ENCODE measurements around the gene LRSAM1.

DNA sequence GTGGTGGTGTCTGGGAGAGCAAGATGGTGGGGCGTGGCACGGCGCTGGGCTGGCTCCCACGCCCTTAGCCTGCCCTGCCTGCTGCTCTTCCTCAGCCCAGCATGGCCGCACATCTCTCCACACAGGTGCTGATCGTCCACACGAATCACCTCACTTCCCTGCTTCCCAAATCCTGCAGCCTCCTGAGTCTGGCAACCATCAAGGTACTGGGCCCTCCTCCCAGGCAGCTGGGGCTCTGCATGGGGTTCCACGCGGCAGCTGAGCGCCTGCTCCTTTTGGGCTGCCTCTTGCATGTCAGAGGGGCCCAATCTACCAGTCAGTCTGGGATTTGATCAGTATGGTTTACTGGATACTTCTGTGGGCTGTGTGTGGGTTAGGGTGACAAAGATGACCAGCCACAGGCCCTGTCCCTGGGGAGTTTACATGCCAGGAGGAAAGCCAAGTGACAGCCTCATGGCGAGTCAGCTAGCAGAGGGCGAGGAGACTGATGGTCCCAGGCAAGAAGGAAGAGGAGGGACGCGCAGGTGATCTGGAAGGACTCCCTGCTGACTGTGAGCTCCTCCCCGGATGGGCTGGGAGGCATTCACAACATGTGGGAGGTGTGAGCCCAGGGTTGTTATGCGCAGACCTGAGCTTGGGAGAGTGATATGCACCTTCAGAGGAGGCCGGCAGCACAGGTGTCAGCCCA is 6.0 kb downstream of the LRSAM1 start:
- TF ChIP-seq, protein P1, sequence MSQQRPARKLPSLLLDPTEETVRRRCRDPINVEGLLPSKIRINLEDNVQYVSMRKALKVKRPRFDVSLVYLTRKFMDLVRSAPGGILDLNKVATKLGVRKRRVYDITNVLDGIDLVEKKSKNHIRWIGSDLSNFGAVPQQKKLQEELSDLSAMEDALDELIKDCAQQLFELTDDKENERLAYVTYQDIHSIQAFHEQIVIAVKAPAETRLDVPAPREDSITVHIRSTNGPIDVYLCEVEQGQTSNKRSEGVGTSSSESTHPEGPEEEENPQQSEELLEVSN (IDR thresholded peaks at IDR 0.05): no peak
- TF ChIP-seq POLR2A (IDR thresholded peaks at IDR 0.05; ENCODE audit: control extremely low read depth in 1 of 2, low read depth in 2 of 2, low read length in 2 of 2) (no peak), SIN3A (conservative IDR thresholded peaks at IDR 0.05 in 1 of 2, IDR thresholded peaks at IDR 0.05 in 1 of 2; ENCODE audit: low read depth in 1 of 2, low read length in 2 of 2) (no peak), ASH2L (IDR thresholded peaks at IDR 0.05; ENCODE audit: low read length) (no peak), CHD2 (IDR thresholded peaks at IDR 0.05; ENCODE audit: low read length) (no peak), POLR2AphosphoS5 (IDR thresholded peaks at IDR 0.05; ENCODE audit: low read depth, low read length) (no peak), CBX8 (IDR thresholded peaks at IDR 0.05; ENCODE audit: borderline replicate concordance, low read depth, low read length) (no peak), SP1 (IDR thresholded peaks at IDR 0.05; ENCODE audit: low read depth, low read length) (no peak), NRF1 (IDR thresholded peaks at IDR 0.05; ENCODE audit: low read depth, low read length) (no peak)
- TF ChIP-seq, protein P2, sequence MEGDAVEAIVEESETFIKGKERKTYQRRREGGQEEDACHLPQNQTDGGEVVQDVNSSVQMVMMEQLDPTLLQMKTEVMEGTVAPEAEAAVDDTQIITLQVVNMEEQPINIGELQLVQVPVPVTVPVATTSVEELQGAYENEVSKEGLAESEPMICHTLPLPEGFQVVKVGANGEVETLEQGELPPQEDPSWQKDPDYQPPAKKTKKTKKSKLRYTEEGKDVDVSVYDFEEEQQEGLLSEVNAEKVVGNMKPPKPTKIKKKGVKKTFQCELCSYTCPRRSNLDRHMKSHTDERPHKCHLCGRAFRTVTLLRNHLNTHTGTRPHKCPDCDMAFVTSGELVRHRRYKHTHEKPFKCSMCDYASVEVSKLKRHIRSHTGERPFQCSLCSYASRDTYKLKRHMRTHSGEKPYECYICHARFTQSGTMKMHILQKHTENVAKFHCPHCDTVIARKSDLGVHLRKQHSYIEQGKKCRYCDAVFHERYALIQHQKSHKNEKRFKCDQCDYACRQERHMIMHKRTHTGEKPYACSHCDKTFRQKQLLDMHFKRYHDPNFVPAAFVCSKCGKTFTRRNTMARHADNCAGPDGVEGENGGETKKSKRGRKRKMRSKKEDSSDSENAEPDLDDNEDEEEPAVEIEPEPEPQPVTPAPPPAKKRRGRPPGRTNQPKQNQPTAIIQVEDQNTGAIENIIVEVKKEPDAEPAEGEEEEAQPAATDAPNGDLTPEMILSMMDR (IDR thresholded peaks at IDR 0.05; ENCODE audit: control extremely low read depth in 1 of 3, insufficient read depth in 1 of 3, low read depth in 1 of 3, low read length in 3 of 3): no peak
- TF ChIP-seq, protein P3, sequence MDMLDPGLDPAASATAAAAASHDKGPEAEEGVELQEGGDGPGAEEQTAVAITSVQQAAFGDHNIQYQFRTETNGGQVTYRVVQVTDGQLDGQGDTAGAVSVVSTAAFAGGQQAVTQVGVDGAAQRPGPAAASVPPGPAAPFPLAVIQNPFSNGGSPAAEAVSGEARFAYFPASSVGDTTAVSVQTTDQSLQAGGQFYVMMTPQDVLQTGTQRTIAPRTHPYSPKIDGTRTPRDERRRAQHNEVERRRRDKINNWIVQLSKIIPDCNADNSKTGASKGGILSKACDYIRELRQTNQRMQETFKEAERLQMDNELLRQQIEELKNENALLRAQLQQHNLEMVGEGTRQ (IDR thresholded peaks at IDR 0.05; ENCODE audit: low read length): no peak

Data from H1 (cell line).